CD4-positive, alpha-beta T cell treated with Interleukin-6 at 100 ng/mL for 8 hours (primary cell): ENCODE measurements around the gene SRSF7.
A peak's percentile ranks its signal among the peaks of the same experiment; 100 is the strongest.
"Not testable (repeated sequence)": the region's sequence is repeated elsewhere in the genome, so short reads cannot be mapped to it uniquely, and the experiment has no call there.

Experiments used
- DNase-seq: peaks from one replicate; pipeline ENCODE4 v3.0.0-alpha.2; 2020; ENCODE audit warnings: mixed read lengths, low spot score

Gene SRSF7

DNA sequence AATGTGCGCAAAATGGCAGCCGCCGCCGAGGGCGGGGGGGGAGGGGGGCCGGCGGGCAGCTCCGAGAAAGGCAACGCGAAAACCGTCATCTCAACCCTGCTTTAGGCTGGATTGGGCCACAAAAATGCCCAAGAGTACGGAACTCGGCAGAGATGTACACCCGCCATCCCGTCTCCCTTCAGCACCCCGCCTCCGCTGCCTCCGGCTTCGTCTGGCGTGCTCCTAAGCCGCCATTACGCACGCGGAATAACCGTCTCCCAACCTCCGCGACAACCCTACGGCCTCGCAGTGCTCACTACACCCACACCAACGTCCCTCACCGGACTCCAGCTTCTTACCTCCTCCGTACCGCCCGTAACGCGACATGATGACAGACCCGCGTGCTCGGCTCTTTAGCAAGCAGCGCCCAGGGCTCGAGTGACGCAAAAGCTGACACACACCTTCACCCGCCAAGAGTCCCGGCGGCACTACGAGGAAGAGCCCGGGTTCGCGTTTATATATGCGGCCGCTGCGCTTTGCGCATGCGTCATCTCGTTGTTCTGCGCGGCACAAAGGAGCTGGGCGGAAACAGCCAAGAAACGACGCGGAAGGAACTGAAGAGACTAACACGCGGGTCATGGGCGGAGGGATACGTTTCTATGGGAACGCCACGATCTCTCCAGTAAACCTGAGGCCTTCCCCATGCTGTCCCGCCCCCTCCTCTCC is at the start of gene SRSF7:
Gene SRSF7 (minus strand): TSS at position 471 of the 705 bp plus-strand sequence. CDS start 105 bp downstream, at position 366.
- DNase-seq = peak; percentile 97

DNA sequence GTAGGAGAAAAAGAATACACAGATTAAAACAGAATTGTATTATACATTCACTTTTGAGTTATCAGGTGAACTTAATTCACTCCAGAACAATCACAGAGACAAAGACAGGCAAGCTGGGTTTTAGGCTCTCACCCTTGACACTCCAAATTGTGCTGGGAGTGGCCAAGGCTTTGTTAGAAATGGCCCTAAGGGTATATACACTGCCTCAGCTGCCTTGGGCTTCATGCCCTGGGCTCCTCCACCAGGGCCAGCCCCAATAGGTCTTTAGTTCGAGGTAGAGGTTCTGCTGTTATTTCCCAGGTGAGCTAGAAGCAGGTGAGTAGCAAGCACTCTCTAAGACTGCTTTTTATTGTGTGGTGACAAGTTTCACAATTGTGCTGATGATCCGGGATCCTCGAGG is 46.8 kb upstream of the SRSF7 start:
- no peak for DNase-seq

DNA sequence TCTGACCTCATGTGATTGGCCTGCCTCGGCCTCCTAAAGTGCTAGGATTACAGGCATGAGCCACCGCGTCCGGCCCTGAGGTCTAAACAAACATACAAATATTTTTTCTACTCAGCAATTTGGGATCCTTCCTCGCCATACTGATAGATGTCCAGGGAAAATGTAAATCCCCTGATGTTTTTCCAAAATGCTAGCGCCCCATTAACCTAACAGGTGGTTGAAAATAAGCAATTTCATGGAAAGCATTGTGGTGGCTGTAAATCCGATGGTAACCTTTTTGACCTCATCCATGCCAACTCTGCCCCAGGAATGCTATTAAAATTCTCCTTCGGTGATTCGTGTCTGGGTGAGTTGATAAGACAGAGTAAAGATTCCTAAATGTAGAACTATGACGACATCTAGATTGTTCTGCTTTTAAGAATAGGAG is 46.1 kb upstream of the SRSF7 start:
- DNase-seq = no peak

DNA sequence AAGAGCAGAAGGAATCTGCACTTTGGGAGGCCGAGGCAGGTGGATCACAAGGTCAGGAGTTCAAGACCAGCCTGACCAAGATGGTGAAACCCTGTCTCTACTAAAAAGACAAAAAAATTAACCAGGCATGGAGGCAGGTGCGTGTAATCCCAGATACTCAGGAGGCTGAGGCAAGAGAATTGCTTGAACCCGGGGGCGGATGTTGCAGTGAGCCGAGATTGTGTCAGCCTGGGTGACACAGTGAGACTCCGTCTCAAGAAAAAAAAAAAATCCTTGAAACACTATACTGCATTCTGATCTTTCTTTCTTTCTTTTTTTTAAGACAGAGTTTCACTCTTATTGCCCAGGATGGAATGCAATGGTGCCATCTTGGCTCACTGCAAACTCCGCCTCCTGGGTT is 43.9 kb upstream of the SRSF7 start:
- DNase-seq = not testable (repeated sequence)

DNA sequence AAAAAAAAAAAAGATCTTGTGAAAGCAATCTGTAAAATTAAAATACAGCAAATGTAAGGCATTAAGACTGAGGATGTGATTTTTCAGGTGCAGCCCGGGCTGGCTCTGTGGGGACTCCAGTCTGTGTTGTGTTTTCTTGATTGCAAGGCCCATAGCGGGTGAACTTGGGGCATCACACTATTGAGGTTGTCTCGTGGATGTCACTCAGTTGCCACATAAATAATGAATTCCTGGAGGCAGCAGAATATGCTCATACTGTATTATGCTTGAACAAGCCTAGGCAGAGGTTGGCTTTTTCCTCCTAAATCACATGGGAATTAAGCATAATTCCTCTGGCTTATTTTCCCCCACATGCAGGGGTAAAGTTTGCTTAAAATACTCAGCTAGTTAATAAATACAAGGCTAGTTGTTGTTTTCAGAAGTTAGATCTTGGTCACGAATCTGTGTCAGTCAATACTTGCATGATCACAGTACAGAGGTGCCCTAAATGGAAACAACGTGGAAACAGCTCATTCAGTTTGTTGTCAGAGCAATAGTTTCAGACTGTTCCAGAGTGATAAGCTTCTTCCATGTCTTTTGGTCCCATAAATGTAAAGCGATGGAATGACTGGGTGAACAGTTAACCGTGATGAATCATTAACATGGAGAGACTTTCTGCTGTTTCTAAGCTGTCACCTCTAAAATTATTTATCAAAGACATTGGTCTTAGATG is 43.2 kb upstream of the SRSF7 start:
- DNase-seq = no peak

DNA sequence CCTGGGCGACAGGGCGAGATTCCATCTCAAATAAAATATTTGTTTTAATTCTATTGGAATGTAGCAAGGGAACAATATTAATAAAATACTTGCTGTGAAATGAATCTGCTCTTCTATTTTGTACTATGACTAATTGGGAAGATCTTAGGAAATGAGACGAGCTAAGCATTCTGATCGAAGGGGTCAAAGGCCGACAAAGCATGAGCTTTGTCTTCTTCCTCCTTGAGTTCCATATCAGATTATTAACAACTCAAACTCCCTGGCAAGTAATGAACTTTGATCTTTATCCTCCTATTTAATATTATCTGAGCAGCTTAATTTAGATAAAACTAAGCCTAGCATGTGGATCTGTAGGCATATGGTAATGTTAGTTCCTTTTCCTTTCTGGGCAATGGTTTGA is 42.4 kb upstream of the SRSF7 start:
- no peak for DNase-seq

DNA sequence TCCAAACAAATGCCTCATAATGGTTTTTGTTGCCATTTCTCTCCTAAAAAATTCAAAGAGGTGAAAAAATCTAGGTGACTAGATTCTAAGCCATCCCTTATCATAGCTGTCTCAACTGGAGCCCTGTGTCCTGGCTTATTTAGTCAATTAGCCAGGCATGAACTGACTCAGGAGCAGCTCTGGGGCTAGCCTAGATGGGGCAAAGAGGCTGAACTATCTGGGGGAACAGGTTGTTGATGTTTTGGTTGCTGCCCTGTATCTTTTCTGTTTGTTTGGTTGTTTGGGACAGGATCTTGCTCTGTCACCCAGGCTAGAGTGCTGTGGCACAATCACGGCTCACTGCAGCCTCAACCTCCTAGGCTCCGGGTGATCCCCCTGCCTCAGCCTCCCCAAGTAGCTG is 41.6 kb upstream of the SRSF7 start:
- no peak for DNase-seq

DNA sequence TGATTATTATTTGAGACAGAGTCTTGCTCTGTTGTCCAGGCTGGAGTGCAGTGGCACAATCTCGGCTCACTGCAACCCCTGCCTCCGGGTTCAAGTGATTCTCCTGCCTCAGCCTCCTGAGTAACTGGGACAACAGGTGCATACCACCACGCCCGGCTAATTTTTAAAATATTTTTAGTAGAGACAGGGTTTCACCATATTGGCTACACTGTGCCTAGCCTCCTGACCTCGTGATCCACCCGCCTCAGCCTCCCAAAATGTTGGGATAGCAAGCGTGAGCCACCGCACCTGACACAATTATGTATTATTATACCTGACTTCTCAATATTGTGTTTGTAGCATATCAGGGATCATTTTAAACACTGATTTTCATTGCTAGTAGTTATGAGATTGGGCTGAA is 41.2 kb upstream of the SRSF7 start:
- not testable (repeated sequence) for DNase-seq

DNA sequence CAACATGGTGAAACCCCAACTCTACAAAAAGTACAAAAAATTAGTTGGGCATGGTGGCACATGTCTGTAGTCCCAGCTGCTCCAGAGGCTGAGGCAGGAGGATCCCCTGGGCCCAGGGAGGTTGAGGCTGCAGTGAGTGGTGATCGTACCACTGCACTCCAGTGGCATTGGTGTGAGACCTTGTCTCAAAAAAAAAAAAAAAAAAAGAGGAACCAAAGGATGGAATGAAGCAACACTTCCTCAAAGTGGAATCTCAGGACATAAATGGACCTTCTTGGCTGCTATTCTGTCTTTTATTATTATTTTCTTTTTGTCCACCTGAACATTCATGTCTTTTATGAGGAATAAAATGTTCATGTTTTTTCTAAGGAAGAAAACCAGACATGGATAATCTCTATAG is 40.6 kb upstream of the SRSF7 start:
- DNase-seq = no peak

DNA sequence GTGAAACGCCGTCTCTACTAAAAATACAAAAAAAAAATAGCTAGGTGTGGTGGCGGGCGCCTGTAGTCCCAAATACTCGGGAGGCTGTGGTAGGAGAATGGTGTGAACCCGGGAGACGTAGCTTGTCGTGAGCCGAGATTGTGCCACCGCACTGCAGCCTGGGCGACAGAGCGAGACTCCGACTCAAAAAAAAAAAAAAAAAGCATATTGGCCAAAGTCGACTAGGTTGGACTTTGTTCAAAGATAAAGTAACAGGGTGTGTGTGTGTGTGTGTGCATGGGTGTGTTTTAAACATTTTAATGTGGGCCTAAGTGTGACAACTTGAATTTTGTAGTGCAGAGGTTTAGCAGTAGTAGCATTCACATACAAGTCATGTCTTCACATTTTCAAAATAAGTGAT is 38.5 kb upstream of the SRSF7 start:
- DNase-seq = no peak

DNA sequence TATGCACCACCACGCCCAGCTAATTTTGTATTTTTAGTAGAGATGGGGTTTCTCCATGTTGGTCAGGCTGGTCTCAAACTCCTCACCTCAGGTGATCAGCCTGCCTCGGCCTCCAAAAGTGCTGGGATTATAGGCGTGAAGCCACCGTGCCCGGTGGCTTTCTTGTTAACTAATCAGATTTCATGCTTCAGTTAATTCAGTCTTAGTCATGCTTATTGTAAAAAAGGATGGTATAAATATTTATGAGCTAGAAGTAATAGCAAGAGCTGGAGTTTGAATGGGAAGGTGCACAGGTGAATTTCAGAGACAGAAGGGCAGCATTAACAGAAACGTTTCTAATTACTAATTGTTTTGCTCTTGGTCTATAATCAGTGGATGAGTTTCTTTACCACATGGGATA is 37.1 kb upstream of the SRSF7 start:
- no peak for DNase-seq

DNA sequence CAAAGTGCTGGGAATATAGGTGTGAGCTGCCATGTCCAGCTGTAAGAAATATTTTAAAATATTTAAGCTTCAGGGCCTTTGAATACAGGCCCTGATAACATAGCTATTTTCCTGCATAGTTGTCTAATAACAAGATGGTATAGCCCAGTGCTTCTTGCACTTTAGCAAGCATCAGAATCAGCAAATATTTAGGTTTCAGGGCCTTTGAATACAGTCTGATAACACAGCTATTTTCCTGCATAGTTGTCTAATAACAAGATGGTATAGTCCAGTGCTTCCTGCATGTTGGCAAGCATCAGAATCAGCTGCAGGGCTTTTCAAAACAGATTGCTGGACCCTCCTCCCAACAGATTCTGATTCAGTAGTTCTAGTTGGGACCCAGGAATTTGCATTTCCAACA is 32.4 kb upstream of the SRSF7 start:
- DNase-seq = no peak

DNA sequence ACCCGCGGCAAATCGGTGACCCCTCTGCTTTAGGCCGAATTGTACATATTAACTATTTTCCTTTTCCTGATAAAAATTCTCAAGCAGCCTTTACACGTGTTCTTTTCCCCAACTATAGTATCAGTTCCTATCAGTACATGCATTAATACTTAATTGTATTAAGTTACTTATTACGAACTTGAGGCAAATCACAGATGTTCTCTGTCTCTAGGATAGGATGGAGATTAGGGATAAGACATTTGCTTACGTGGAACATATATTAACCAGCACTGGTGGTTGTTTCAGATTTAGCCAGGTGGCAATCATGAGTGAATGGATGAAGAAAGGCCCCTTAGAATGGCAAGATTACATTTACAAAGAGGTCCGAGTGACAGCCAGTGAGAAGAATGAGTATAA is 27.5 kb upstream of the SRSF7 start:
- DNase-seq = no peak

DNA sequence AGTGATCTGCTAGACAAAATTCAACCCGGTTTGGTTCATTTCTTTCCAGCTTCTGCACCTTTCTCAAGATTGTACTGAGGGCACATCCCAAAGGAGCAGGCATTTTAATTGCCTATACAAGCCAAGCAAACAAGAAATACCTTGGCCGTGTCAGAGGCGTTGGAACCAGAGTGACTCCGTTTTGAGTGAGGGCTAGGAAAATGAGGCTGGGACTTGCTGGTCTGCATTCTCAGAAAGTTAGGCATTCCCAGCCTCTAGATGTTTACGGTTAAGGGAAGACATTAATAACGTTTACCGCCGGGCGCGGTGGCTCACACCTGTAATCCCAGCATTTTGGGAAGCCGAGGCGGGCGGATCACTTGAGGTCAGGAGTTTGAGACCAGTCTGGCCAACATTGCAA is 25.4 kb upstream of the SRSF7 start:
- DNase-seq = no peak

DNA sequence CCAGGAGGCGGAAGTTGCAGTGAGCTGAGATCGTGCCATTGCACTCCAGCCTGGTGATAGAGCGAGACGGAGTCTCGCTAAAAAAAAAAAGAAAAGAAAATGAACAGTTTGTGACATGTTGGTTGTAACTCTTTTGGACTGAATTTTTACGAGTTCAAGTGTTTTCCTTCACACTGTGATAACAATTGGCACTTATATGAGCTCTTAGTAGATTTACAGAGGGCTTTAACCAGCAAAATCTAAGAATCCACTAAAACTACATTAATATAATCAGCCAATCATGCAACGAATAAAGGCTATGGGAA is 24.7 kb upstream of the SRSF7 start:
- DNase-seq = no peak

DNA sequence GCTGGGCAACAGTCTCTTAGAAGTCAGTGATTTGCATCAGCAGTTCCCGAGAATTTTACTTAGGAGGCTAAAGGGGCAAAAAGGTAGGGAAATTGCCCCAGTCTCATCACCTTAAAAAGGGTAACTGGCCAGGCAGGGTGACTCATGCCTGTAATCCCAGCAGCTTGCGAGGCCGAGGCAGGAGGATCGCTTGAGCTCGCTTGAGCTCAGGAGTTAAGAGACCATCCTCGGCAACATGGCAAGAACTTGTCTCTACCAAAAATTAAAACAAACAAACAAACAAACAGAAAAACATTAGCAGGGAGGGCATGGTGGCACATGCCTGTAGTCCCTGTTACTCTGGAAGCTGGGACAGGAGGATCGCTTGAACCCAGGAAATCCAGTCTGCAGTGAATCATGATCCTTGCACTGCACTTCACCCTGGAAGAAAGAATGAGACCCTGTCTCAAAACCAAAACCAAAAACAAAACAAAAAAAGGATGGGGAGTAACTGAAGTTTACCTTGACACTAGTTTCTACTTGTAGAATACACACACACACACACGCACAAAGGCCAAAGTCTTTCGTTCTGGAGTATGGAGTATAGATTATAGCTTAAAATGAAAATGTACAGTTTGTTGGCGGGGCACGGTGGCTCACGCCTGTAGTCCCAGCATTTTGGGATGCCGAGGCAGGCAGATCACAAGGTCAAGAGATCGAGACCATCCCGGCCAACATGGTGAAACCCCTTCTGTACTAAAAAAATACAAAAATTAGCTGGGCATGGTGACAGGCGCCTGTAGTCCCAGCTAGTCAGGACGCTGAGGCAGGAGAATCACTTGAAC is 24.1 kb upstream of the SRSF7 start:
- no peak for DNase-seq

DNA sequence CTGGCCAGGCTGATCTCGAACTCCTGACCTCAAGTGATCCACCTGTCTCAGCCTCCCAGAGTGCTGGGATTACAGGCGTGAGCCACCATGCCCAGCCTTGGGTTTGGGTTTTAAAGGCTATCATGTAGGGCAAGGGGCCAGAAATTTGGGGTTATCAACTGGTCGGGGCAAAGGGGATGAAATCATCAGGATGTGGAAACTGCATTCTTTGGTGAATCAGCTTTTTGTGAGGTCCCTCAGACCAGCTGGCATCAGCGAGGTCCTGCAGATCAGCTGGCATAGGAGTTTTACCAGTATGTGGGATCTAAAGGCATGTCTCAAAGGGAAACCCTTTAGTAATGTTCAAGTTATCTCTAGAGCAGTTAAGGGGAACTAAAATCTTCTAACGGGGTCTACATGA is 20.5 kb upstream of the SRSF7 start:
- no peak for DNase-seq

DNA sequence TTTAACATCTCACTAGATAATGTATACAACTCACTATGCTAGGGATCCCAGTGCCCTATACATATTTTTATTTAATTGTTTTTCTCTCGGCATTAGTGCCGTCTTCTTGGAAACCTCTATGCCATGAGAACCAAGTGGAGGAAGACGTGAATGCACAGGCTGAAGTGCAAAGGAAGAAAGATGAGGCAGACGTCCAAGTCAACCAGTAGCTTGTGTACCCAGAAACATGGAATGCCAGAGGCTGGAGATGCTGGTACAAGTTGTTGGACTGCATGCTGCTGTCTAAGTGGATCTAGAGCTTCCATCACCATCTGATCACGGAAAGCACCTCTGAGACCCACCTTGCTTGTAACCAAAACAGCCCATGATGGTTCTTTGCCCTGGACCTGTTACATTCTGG is 14.4 kb upstream of the SRSF7 start:
- no peak for DNase-seq

DNA sequence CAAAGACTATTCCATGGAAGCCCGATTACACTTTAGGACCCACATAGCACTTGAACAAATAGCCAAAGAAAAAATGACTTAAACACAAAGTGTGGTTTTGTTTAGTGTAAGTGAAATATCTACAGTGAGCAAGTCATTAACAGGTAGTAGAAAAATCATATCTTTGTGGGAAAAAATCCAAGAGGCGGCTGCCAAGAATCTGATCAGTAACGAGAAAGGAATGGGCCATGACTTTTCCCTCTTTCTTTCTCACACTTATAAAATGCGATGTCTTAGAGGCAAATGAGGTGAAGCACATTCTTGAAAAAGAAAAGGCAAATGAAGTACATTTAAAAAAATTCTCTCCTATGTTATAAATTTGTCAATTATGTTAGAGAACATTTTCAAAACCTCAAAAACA is 14.0 kb upstream of the SRSF7 start:
- DNase-seq = no peak

DNA sequence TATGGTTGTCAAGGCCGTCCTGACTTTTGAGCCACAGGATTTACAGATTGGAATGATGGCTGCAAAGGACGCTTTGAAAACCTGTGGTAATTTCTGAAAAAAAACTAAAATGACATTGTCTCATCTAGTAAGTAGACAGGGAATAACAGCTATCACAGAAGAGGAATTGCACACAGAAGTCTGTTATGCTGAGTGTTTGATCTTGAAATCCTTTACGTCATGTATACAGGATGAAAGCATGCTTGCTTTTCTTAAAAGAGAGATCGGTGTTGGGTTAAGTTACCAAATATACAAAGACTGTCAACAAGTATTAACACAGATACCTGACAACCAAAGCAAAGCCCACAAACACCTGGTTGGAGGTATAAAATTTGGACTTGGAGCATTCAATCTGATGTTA is 12.6 kb upstream of the SRSF7 start:
- no peak for DNase-seq

DNA sequence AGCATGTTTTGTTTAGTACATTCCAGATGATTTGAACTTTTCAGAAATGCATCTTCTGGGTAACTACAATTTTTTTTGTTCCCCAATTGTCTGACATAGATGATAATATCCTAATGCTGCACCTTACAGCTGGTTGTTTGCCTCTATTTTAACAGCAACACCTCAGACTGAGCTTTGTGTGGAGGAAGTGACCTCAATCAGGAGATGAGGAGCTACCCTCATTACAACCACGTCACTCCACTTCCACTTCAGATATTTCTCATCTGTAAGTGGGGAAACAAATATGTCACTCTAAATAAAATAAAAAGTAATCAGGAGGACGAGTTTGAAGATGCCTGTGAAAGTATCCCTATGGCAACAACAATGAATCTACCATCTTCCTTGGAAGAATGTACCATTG is 12.1 kb upstream of the SRSF7 start:
- DNase-seq = no peak

DNA sequence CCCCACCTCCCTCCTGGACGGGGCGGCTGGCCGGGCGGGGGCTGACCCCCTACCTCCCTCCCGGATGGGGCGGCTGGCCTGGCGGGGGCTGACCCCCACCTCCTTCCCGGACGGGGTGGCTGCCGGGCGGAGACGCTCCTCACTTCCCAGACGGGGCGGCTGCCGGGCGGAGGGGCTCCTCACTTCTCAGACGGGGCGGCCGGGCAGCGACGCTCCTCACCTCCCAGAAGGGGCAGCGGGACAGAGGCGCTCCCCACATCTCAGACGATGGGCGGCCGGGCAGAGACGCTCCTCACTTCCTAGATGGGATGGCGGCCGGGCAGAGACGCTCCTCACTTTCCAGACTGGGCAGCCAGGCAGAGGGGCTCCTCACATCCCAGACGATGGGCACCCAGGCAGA is 4.7 kb upstream of the SRSF7 start:
- DNase-seq = not testable (repeated sequence)

DNA sequence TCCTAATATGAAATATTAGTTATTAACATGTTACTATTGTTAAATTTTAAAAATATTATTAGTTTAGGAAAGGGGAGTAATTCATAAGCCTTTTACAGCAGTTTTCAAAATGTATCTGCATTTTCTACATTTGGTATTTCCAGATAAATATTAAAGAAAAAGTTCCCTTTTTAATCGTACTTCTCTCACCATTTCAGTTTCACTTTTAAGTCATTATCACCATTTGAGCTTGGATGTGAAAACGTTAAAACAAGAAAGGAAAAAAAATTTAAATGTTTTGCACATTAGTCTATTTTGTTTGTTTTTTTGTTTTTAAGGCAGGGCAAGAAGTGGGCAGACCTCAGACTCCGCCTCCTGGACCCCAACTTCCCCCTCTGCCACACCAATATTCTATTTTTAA is 3.3 kb upstream of the SRSF7 start:
- no peak for DNase-seq
